ENCODE data around the gene MCOLN1.

MCOLN1 gene

GRCh38 chr19:7522072-7522922, at the start of gene MCOLN1:
Gene MCOLN1 (plus strand): TSS chr19:7522624. CDS start chr19:7522751, 127 bp downstream.
- DNase-seq (ENCODE audit: low read depth): peak; percentile 100

GRCh38 chr19:7475665-7476064, 46.8 kb upstream of the MCOLN1 start:
- DNase-seq (ENCODE audit: low read depth): no peak

- no peak for DNase-seq (ENCODE audit: low read depth)
Measured at GRCh38 chr19:7476241-7476640, 46.2 kb upstream of the MCOLN1 start.

- DNase-seq (ENCODE audit: low read depth): no peak
Measured at GRCh38 chr19:7476777-7477494, 45.5 kb upstream of the MCOLN1 start.

GRCh38 chr19:7477758-7478157, 44.7 kb upstream of the MCOLN1 start:
- DNase-seq (ENCODE audit: low read depth): no peak

GRCh38 chr19:7478173-7478842, 44.1 kb upstream of the MCOLN1 start:
- no peak for DNase-seq (ENCODE audit: low read depth)

GRCh38 chr19:7478843-7479227, 43.6 kb upstream of the MCOLN1 start:
- no peak for DNase-seq (ENCODE audit: low read depth)

GRCh38 chr19:7480222-7480969, 42.0 kb upstream of the MCOLN1 start:
- DNase-seq (ENCODE audit: low read depth): no peak

- DNase-seq (ENCODE audit: low read depth): no peak
Measured at GRCh38 chr19:7480970-7481255, 41.5 kb upstream of the MCOLN1 start.

GRCh38 chr19:7482584-7483439, 39.6 kb upstream of the MCOLN1 start:
- DNase-seq (ENCODE audit: low read depth): no peak

- no peak for DNase-seq (ENCODE audit: low read depth)
Measured at GRCh38 chr19:7483720-7484201, 38.7 kb upstream of the MCOLN1 start.

GRCh38 chr19:7486923-7487322, 35.5 kb upstream of the MCOLN1 start:
- DNase-seq (ENCODE audit: low read depth): no peak

- DNase-seq (ENCODE audit: low read depth): peak; percentile 92
Measured at GRCh38 chr19:7488736-7489353, 33.6 kb upstream of the MCOLN1 start, which contains the start of gene PEX11G. Gene PEX11G (minus strand): TSS chr19:7489035. CDS start chr19:7489010, 25 bp downstream.

GRCh38 chr19:7489609-7490044, 32.8 kb upstream of the MCOLN1 start:
- DNase-seq (ENCODE audit: low read depth): no peak

GRCh38 chr19:7492142-7492541, 30.3 kb upstream of the MCOLN1 start:
- peak; percentile 51 for DNase-seq (ENCODE audit: low read depth)

- DNase-seq (ENCODE audit: low read depth): no peak
Measured at GRCh38 chr19:7492558-7492957, 29.9 kb upstream of the MCOLN1 start.

GRCh38 chr19:7494416-7495098, 27.9 kb upstream of the MCOLN1 start:
- no peak for DNase-seq (ENCODE audit: low read depth)

GRCh38 chr19:7497292-7497691, 25.1 kb upstream of the MCOLN1 start:
- no peak for DNase-seq (ENCODE audit: low read depth)

GRCh38 chr19:7500811-7501450, 21.5 kb upstream of the MCOLN1 start:
- DNase-seq (ENCODE audit: low read depth): peak; percentile 66

Measured in activated T-cell treated with anti-CD3 and anti-CD28 coated beads for 48 hours (primary cell).